ENCODE measurements around the gene HSBP1L1. TPM values are rescaled to one million over a fixed set of nuclear protein-coding genes. Genes with fewer than 3 reads are reported as not detected.

HSBP1L1 gene
- total and polyA plus RNA-seq, 2 of the 13 experiments (the other 11 are each of a cell fraction or from before 2014, with no cell fraction given) = 22.6 to 45.1 TPM

GRCh38 chr18:79924814-79925731 is 39.4 kb upstream of the HSBP1L1 start:
- H3K27me3 ChIP-seq (ENCODE audit: control insufficient read depth in 1 of 2, insufficient read depth in 2 of 2, low read length in 2 of 2) = no peaks in the 10 kb centered on the region
- ChIA-PET POLR2A (no interaction called here), CTCF (ENCODE audit: low intra/inter-chr PET ratio, low total read pairs) (no interaction called here)
- in situ Hi-C loops (cut with HindIII; ENCODE audit: extremely low pct_ligation_motif_present, low pct_unique_long_range_greater_than_20kb) = no loop called here
- no peak overlapping the region for H2AFZ ChIP-seq (ENCODE audit: low read length)
- no TSS peak for BruUV-seq (replicated peaks)
- H3K4me1 ChIP-seq (ENCODE audit: insufficient read depth, low read length) = no peaks in the 10 kb centered on the region
- peaks cover 7 to 61% of the 10 kb centered on the region in 2 experiments for H3K36me3 ChIP-seq (replicated peaks in 1 of 2; ENCODE audit: control insufficient read depth in 1 of 2, insufficient read depth in 2 of 2, low read length in 2 of 2)
- no peak overlapping the region for H3K27ac ChIP-seq (ENCODE audit: extremely low read length, insufficient read depth, low read length)
- WGBS (ENCODE audit: low lambda C conversion rate) = 94% methylated on average over 21 of the region's 25 CpGs
- ATAC-seq = no peak
- peaks cover 5% of the 10 kb centered on the region for H3K9me3 ChIP-seq (ENCODE audit: low read length)
- no peak for FAIRE-seq
- H3K79me2 ChIP-seq (ENCODE audit: insufficient read depth, low read length) = peaks cover 53% of the 10 kb centered on the region
- no peak for DNase-seq (ENCODE audit: low spot score)
- H3K9ac ChIP-seq (ENCODE audit: insufficient read depth, low read depth, low read length) = no peak overlapping the region
- H3K4me2 ChIP-seq (ENCODE audit: low read depth, low read length) = no peak overlapping the region
- intact Hi-C loops (cut with micrococcal nuclease; ENCODE audit: unreplicated experiment) = no loop called here
- peaks cover 66% of the 10 kb centered on the region for H4K20me1 ChIP-seq (ENCODE audit: insufficient read depth, low read length)
- no peak overlapping the region for H3K4me3 ChIP-seq (replicated peaks in 1 of 3; ENCODE audit: insufficient read depth in 1 of 3, low read depth in 2 of 3, low read length in 3 of 3)
- TF ChIP-seq, protein P1, sequence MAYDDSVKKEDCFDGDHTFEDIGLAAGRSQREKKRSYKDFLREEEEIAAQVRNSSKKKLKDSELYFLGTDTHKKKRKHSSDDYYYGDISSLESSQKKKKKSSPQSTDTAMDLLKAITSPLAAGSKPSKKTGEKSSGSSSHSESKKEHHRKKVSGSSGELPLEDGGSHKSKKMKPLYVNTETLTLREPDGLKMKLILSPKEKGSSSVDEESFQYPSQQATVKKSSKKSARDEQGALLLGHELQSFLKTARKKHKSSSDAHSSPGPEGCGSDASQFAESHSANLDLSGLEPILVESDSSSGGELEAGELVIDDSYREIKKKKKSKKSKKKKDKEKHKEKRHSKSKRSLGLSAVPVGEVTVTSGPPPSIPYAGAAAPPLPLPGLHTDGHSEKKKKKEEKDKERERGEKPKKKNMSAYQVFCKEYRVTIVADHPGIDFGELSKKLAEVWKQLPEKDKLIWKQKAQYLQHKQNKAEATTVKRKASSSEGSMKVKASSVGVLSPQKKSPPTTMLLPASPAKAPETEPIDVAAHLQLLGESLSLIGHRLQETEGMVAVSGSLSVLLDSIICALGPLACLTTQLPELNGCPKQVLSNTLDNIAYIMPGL (CRISPR knock-in tag; IDR thresholded peaks at IDR 0.05; ENCODE audit: borderline replicate concordance in 1 of 2, low read depth in 1 of 2) = no peak
- TF ChIP-seq GATA4 (IDR thresholded peaks at IDR 0.05; ENCODE audit: borderline replicate concordance, low read depth) (no peak), ZNF816 (CRISPR knock-in tag; IDR thresholded peaks at IDR 0.05; ENCODE audit: borderline replicate concordance) (no peak), ZNF83 (CRISPR knock-in tag; IDR thresholded peaks at IDR 0.05; ENCODE audit: borderline replicate concordance) (no peak), SETDB1 (CRISPR knock-in tag; IDR thresholded peaks at IDR 0.05; ENCODE audit: borderline replicate concordance) (no peak), BCL6 (CRISPR knock-in tag; IDR thresholded peaks at IDR 0.05) (no peak), ELF4 (CRISPR knock-in tag; IDR thresholded peaks at IDR 0.05; ENCODE audit: borderline replicate concordance) (no peak), RAD51 (IDR thresholded peaks at IDR 0.05; ENCODE audit: borderline replicate concordance) (no peak), AHDC1 (CRISPR knock-in tag; IDR thresholded peaks at IDR 0.05; ENCODE audit: borderline replicate concordance) (no peak)
- TF ChIP-seq, protein P2, sequence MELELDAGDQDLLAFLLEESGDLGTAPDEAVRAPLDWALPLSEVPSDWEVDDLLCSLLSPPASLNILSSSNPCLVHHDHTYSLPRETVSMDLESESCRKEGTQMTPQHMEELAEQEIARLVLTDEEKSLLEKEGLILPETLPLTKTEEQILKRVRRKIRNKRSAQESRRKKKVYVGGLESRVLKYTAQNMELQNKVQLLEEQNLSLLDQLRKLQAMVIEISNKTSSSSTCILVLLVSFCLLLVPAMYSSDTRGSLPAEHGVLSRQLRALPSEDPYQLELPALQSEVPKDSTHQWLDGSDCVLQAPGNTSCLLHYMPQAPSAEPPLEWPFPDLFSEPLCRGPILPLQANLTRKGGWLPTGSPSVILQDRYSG (CRISPR knock-in tag; IDR thresholded peaks at IDR 0.05) = no peak
- TF ChIP-seq, protein P3, sequence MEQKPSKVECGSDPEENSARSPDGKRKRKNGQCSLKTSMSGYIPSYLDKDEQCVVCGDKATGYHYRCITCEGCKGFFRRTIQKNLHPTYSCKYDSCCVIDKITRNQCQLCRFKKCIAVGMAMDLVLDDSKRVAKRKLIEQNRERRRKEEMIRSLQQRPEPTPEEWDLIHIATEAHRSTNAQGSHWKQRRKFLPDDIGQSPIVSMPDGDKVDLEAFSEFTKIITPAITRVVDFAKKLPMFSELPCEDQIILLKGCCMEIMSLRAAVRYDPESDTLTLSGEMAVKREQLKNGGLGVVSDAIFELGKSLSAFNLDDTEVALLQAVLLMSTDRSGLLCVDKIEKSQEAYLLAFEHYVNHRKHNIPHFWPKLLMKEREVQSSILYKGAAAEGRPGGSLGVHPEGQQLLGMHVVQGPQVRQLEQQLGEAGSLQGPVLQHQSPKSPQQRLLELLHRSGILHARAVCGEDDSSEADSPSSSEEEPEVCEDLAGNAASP (CRISPR knock-in tag; IDR thresholded peaks at IDR 0.05; ENCODE audit: borderline replicate concordance) = no peak

Measured in HepG2 (cell line).